Testis (tissue), 2 donors: ENCODE results near the gene PGAM2.

Experiments used
- POLR2A ChIP-seq: fragments of 450-650 bp; IDR thresholded peaks from one replicate; pipeline ENCODE4 v1.6.1; 2017; ENCODE audit warnings: antibody characterized with exemption, mild to moderate bottlenecking, moderate library complexity
- TF ChIP-seq, protein P1 (sequence below), 3 experiments: fragments of 450-650 bp in 2 of 3; fragments of 200-600 bp in 1 of 3; sonication (generic) in 1 of 3; IDR thresholded peaks; one replicate each; pipeline ENCODE4 v1.5.1; 2016 to 2019; ENCODE audit warnings: antibody characterized with exemption in 3 of 3, mild to moderate bottlenecking in 2 of 3, moderate library complexity in 1 of 3

- TF ChIP-seq, protein P1, sequence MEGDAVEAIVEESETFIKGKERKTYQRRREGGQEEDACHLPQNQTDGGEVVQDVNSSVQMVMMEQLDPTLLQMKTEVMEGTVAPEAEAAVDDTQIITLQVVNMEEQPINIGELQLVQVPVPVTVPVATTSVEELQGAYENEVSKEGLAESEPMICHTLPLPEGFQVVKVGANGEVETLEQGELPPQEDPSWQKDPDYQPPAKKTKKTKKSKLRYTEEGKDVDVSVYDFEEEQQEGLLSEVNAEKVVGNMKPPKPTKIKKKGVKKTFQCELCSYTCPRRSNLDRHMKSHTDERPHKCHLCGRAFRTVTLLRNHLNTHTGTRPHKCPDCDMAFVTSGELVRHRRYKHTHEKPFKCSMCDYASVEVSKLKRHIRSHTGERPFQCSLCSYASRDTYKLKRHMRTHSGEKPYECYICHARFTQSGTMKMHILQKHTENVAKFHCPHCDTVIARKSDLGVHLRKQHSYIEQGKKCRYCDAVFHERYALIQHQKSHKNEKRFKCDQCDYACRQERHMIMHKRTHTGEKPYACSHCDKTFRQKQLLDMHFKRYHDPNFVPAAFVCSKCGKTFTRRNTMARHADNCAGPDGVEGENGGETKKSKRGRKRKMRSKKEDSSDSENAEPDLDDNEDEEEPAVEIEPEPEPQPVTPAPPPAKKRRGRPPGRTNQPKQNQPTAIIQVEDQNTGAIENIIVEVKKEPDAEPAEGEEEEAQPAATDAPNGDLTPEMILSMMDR (IDR thresholded peaks at IDR 0.05) = no peak
- TF ChIP-seq POLR2A = no peak
Observed at GRCh38 chr7:44076101-44076895, 10.9 kb upstream of the PGAM2 start.
